ENCODE measurements around the gene LIN37. TPM values are rescaled to one million over a fixed set of nuclear protein-coding genes. Genes with fewer than 3 reads are reported as not detected.

Gene LIN37
- total and polyA plus RNA-seq, 12 donors: 4.0 to 29.4 (median 5.0) TPM

DNA sequence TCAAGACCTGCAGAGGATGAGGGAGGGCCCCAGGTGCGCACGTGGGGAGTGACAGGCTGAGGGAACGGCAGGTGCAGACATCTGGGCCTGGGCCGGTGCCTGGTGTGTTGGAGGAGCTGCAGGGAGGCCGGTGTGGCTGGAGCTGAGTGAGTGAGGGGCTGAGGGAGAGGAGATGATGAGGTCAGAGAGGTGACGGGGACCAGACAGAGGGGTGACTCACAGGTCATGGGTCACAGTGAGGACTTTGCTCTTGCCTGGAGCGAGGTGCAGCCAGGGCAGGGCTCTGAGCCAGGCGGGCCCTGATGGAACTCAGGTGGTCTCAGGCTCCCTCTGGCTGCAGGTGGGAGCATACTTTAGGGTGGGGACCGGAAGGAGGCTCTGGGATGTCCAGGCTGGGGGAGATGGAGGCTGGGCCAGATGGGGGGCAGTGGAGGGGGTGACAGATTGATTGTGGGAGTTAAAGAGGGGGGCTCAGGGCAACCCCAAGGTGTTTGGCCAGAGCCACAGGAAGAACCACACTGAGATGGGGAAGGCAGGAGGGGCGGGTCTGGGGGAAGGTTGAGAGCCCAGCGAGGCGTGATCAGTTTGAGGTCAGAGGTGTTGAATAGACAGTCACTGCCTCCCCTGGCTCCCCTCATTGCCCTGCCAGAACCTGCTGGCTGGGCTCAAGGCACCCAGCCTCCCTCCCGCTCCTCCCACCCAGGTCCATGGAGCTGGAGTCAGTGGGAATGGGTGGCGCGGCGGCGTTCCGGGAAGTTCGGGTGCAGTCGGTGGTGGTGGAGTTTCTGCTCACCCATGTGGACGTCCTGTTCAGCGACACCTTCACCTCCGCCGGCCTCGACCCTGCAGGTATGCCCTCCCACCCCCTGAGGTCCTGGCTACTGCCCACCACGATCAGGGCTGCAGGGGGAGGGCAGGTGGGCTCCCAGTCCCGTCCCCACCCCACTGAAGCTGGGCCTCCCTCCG lies 35.4 kb downstream of the LIN37 start:
- Histone ChIP-seq H3K27ac (no peak overlapping the region), H3K9me3 (no peaks in the 10 kb centered on the region), H3K27me3 (no peaks in the 10 kb centered on the region), H3K4me1 (no peaks in the 10 kb centered on the region), H3K36me3 (peaks cover 0 to 58% (median 0%) of the 10 kb centered on the region in 9 donors), H3K4me3 (no peak overlapping the region)
- 82 to 87% methylated on average over 27 to 28 of the region's 28 CpGs for WGBS, 2 donors
- intact Hi-C loops (cut with DNase I): no loop called here
- DNase-seq (no peak), ATAC-seq (no peak)
- TF ChIP-seq, protein P1, sequence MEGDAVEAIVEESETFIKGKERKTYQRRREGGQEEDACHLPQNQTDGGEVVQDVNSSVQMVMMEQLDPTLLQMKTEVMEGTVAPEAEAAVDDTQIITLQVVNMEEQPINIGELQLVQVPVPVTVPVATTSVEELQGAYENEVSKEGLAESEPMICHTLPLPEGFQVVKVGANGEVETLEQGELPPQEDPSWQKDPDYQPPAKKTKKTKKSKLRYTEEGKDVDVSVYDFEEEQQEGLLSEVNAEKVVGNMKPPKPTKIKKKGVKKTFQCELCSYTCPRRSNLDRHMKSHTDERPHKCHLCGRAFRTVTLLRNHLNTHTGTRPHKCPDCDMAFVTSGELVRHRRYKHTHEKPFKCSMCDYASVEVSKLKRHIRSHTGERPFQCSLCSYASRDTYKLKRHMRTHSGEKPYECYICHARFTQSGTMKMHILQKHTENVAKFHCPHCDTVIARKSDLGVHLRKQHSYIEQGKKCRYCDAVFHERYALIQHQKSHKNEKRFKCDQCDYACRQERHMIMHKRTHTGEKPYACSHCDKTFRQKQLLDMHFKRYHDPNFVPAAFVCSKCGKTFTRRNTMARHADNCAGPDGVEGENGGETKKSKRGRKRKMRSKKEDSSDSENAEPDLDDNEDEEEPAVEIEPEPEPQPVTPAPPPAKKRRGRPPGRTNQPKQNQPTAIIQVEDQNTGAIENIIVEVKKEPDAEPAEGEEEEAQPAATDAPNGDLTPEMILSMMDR (IDR thresholded peaks at IDR 0.05): no peak

DNA sequence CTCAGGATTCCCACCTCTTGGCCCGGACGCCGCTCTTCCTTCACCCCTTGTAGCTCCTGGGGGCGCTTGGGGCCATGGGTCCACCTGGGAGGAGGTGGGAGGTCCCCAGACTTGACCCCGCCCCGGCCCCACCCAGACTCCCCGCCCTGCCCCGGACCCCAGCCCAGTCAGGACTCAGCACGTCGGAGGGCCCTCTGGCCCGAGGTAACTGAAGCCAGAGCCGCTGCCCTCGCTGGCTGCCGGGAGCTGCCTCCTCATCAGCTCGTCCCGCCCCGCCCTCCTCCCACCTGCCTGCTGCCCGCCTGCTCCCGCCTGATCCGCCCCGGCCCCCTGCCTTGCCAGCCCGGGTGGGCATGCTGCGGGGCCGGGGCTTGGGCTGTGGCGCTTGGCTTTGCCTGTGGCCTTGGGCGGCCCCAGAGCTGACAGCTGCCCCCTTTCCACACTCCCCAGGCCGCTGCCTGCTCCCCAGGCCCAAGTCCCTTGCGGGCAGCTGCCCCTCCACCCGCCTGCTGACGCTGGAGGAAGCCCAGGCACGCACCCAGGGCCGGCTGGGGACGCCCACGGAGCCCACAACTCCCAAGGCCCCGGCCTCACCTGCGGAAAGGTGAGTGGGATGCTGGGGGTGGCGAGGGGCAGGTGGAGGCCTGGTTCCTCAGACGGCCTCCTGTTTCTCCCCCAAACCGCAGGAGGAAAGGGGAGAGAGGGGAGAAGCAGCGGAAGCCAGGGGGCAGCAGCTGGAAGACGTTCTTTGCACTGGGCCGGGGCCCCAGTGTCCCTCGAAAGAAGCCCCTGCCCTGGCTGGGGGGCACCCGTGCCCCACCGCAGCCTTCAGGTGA lies 36.3 kb downstream of the LIN37 start:
- Histone ChIP-seq H3K9me3 (no peaks in the 10 kb centered on the region), H3K27me3 (no peaks in the 10 kb centered on the region), H3K4me3 (no peak overlapping the region), H3K36me3 (peaks cover 0 to 49% (median 0%) of the 10 kb centered on the region in 9 donors), H3K27ac (no peak overlapping the region), H3K4me1 (no peaks in the 10 kb centered on the region)
- intact Hi-C loops (cut with DNase I): no loop called here
- no peak for DNase-seq
- TF ChIP-seq, protein P1 (IDR thresholded peaks at IDR 0.05): no peak
- whole genome bisulfite sequencing, 2 donors: 81 to 84% methylated on average over 37 to 45 of the region's 45 CpGs
- no peak for ATAC-seq

DNA sequence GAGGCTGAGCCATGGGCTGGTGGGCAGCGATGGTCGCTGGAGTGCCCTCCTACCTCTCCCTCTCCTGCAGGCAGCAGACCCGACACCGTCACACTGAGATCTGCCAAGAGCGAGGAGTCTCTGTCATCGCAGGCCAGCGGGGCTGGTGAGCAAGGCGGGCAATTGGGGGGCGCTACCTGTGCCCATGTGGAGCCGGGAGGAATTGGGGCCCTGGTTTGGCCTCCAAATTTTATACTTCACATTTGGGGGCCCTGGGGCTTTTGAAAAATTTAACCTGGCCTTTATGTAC lies 36.9 kb downstream of the LIN37 start:
- H3K4me1 ChIP-seq: no peaks in the 10 kb centered on the region
- H3K27ac ChIP-seq: no peak overlapping the region
- no peaks in the 10 kb centered on the region for H3K27me3 ChIP-seq
- no peaks in the 10 kb centered on the region for H3K9me3 ChIP-seq
- H3K4me3 ChIP-seq: no peak overlapping the region
- no peak for ATAC-seq
- no peak for DNase-seq
- intact Hi-C loops (cut with DNase I): no loop called here
- WGBS, 2 donors: 88 to 89% methylated on average over 10 of the region's 10 CpGs
- TF ChIP-seq, protein P1 (IDR thresholded peaks at IDR 0.05): no peak
- H3K36me3 ChIP-seq: peaks cover 0 to 43% (median 0%) of the 10 kb centered on the region in 9 donors

DNA sequence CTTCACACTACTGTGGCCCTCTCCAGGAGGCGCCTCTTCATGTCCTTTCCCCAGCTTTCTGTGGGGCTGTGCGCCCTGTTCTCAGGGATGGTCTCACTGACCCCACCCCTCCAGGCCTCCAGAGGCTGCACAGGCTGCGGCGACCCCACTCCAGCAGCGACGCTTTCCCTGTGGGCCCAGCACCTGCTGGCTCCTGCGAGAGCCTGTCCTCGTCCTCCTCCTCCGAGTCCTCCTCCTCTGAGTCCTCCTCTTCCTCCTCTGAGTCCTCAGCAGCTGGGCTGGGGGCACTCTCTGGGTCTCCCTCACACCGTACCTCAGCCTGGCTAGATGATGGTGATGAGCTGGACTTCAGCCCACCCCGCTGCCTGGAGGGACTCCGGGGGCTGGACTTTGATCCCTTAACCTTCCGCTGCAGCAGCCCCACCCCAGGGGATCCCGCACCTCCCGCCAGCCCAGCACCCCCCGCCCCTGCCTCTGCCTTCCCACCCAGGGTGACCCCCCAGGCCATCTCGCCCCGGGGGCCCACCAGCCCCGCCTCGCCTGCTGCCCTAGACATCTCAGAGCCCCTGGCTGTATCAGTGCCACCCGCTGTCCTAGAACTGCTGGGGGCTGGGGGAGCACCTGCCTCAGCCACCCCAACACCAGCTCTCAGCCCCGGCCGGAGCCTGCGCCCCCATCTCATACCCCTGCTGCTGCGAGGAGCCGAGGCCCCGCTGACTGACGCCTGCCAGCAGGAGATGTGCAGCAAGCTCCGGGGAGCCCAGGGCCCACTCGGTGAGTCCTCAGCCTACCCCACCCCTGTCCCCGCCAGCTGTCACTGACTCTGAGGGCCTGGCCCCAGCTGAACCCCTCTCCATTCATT lies 38.2 kb downstream of the LIN37 start:
- TF ChIP-seq, protein P1 (IDR thresholded peaks at IDR 0.05): no peak
- no peaks in the 10 kb centered on the region for H3K9me3 ChIP-seq
- 92 to 94% methylated on average over 31 of the region's 31 CpGs for WGBS, 2 donors

More for the DNA sequence above, 38.2 kb downstream of the LIN37 start:
- intact Hi-C loops (cut with DNase I): no loop called here
- no peak overlapping the region for H3K4me3 ChIP-seq
- no peak for DNase-seq
- H3K4me1 ChIP-seq: no peaks in the 10 kb centered on the region
- no peak overlapping the region for H3K27ac ChIP-seq
- H3K36me3 ChIP-seq: peaks cover 0 to 31% (median 0%) of the 10 kb centered on the region in 9 donors
- no peaks in the 10 kb centered on the region for H3K27me3 ChIP-seq
- no peak for ATAC-seq
